AG09319 (cell line): ENCODE results near the gene SRSF11.

Experiments used
- DNase-seq: peaks from one replicate; pipeline ENCODE4 v3.0.0-alpha.2; 2010; ENCODE audit warnings: low read depth; ENCODE audit errors: extremely low read depth
- TF ChIP-seq, protein P1 (sequence below): IDR thresholded peaks from 2 replicates; pipeline ENCODE4 v1.5.1; 2011; ENCODE audit warnings: low read depth, mild to moderate bottlenecking, inconsistent platforms, low read length, moderate library complexity

SRSF11 gene

DNA sequence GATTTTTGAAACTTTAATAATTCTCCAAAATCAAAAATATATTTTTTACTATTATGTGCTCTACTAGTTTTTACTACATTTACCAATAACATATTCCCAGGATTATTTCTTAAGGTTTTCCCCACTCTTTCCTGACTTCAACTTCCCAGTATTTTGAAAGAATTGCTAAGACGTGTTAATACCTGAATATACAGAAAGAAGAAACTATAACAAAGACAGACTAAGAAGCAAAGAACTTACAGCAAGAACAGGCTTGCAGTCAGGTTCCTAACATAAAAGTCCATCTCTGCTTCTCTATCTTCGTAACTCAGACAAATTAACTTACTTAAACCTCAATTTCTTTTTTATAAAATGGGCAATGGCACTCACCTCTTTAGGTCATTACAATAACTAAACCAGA, 63.2 kb downstream of the SRSF11 start:
- TF ChIP-seq, protein P1, sequence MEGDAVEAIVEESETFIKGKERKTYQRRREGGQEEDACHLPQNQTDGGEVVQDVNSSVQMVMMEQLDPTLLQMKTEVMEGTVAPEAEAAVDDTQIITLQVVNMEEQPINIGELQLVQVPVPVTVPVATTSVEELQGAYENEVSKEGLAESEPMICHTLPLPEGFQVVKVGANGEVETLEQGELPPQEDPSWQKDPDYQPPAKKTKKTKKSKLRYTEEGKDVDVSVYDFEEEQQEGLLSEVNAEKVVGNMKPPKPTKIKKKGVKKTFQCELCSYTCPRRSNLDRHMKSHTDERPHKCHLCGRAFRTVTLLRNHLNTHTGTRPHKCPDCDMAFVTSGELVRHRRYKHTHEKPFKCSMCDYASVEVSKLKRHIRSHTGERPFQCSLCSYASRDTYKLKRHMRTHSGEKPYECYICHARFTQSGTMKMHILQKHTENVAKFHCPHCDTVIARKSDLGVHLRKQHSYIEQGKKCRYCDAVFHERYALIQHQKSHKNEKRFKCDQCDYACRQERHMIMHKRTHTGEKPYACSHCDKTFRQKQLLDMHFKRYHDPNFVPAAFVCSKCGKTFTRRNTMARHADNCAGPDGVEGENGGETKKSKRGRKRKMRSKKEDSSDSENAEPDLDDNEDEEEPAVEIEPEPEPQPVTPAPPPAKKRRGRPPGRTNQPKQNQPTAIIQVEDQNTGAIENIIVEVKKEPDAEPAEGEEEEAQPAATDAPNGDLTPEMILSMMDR = no peak
- DNase-seq = no peak

DNA sequence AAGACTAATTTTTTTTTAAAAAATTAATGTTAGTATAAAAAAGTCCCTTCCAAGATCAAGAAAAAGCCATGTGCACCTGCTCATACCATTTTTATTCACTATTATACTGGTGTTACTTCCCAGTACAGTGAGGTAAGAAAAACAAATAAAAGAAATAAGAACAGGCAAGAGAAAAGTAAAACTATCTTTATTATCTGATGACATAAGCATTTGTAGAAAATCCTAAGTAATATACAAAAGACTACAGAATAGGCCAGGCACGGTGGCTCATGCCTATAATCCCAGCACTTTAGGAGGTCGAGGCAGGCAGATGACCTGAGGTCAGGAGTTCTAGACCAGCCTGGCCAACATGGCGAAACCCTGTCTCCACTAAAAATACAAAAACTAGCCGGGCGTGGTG, 65.3 kb downstream of the SRSF11 start:
- DNase-seq = no peak
- TF ChIP-seq, protein P1 = no peak

DNA sequence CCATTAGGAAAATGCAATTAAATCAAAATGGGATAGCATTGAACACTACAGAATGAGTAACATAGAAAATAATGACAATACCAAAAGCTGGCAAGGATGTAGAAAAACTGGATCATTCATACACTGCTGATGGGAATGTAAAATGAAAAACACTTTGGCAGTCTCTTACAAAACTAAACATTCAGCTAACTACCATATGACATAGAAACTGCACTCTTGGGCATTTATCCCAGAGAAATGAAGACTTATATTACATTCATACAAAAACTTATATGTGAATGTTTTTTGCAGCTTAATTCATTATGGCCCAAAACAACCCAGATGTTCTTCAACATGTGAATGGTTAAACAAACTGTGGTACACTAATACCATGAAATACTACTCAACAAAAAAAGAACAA, 67.0 kb downstream of the SRSF11 start:
- DNase-seq = no peak
- TF ChIP-seq, protein P1 = no peak

DNA sequence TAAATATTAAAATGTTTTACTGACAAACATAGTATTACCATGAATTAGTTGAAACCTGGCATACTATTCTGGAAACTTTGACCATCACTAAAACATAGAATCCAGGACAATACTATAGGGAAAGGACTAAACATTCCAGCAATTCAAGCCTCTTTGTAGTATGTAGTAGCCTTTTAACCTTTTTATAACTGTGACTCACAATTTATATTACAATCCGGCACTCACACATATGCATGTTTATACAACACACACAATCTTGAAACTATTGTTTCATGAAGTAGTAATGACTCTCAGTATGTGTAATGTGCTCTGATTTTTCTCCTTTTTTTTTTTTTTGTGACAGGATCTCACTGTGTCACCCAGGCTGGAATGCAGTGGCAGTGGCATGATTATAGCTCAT, 69.0 kb downstream of the SRSF11 start:
- no peak for DNase-seq
- TF ChIP-seq, protein P1 = no peak

GRCh38 chr1:70293186-70293843, 72.1 kb downstream of the SRSF11 start:
- no peak for DNase-seq
- TF ChIP-seq, protein P1 = no peak

- DNase-seq = no peak
- TF ChIP-seq, protein P1 = no peak
These were observed 74.6 kb downstream of the SRSF11 start for GRCh38 chr1:70295749-70296148.

DNA sequence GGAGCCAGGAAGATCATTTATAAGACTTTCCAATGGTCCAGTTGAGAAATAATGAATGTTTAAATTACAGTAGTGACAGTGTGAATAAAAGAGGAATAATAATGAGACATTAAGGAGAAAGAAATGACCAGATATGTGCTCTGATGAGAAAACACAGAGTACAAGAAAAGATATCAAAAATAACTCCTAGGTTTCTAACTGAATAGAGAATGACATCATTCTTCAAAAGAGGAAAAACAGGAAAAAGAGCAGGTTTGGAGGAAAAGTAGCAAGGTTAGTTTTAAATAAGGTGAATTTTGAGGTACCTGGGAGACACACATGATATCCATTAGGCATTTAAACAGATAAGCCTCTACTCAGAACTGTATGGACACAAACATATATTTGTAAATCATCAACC, 78.3 kb downstream of the SRSF11 start:
- TF ChIP-seq, protein P1 = no peak
- DNase-seq = no peak
